K562 (cell line): ENCODE results near the gene YTHDF1.

Source experiments
- CTCF ChIP-seq, 3 experiments: IDR thresholded peaks in 2 of 3; conservative IDR thresholded peaks in 1 of 3; 2 replicates each; pipeline ENCODE4 v1.5.1; 2011 to 2012; ENCODE audit warnings: low read length in 3 of 3, mild to moderate bottlenecking in 3 of 3, control low read depth in 2 of 3, improper control_type of control experiment in 1 of 3, inconsistent platforms in 1 of 3, low read depth in 1 of 3, mixed read lengths in 1 of 3, moderate library complexity in 1 of 3; ENCODE audit not compliant: insufficient read depth in 2 of 3
- ETV6 ChIP-seq, 3 experiments: fragments of 150-350 bp in 1 of 3; sonication (generic) in 1 of 3; formaldehyde crosslinking in 1 of 3; IDR thresholded peaks; 2 replicates each; pipeline versions ENCODE4 v1.6.1 to v1.8.0; 2014 to 2022; ENCODE audit warnings: borderline replicate concordance in 2 of 3, low read depth in 2 of 3, antibody characterized with exemption in 1 of 3, low read length in 1 of 3, mild to moderate bottlenecking in 1 of 3, missing genetic modification reagents in 1 of 3
- HMGXB4 ChIP-seq: sonication (generic); formaldehyde crosslinking; IDR thresholded peaks from 2 replicates; pipeline ENCODE4 v1.8.1; 2023; ENCODE audit warnings: mild to moderate bottlenecking, missing genetic modification reagents
- HNRNPL ChIP-seq: fragments of 200-400 bp; formaldehyde crosslinking; IDR thresholded peaks from 2 replicates; pipeline ENCODE4 v1.6.1; 2017; ENCODE audit warnings: low read depth, mild to moderate bottlenecking, low read length
- RBFOX2 ChIP-seq: fragments of 200-400 bp; formaldehyde crosslinking; IDR thresholded peaks from 2 replicates; pipeline ENCODE4 v1.6.1; 2017; ENCODE audit warnings: low read depth, mild to moderate bottlenecking, low read length, moderate library complexity
- TRIM28 ChIP-seq: fragments of 450-650 bp; IDR thresholded peaks from 2 replicates; pipeline ENCODE4 v1.6.1; 2017

DNA sequence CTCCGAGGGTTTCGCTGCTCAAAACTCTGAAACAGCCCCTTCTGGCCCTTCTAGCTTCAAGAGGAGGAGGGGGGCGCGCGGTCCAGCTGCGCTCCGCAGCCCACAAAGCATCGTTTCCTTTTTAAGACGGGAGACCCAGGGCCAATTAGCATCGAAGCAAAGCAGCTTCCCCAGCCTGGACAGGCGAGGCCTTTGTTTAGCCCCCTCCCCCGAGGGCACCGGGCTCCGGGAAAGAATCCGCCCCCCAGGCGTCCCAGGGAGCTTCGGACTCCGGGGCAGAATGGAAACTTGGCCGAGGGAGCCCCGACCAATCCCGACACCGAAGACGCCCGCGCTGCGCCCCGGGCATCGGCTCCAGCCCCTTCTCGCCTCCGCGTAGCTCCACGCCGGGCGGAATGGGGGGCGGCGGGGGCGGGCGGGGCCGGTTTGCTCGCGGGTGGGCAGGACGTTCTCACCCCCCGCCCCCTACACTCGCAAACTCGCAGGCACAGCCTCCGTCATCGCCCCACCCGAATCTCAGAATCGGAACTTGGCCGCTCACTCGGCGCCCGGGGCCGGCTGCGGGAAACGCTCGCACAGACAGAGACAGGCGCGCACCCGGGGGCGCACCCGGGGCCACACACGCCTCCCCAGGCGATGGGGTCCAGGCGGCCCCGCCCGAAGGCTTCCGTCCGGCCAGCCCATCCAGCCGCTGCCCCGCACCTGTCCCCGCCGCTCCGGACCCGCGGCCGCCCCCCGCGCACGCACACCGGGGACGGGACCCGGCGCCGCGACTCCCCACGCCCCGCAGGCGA is 37.7 kb upstream of the YTHDF1 start:
- TF ChIP-seq RBFOX2 = no peak
- TF ChIP-seq TRIM28 = no peak
- no peak for TF ChIP-seq HNRNPL
- no peak for TF ChIP-seq HMGXB4 (CRISPR knock-in tag)
- TF ChIP-seq CTCF (IDR thresholded peaks at IDR 0.05 in 2 of 3, conservative IDR thresholded peaks at IDR 0.05 in 1 of 3; ENCODE audit: insufficient read depth in 2 of 3, low read depth in 1 of 3, low read length in 3 of 3) = no peak
- TF ChIP-seq ETV6 (IDR thresholded peaks at IDR 0.05; ENCODE audit: borderline replicate concordance in 1 of 2, low read depth in 2 of 2, low read length in 1 of 2) = no peak
- no peak for TF ChIP-seq ETV6 (CRISPR knock-in tag; IDR thresholded peaks at IDR 0.05; ENCODE audit: borderline replicate concordance)
